WTC11 (cell line): Measurements from ENCODE around the gene ANAPC13.

Source experiments
- CBFB ChIP-seq: sonication (generic); formaldehyde crosslinking; IDR thresholded peaks from 2 replicates; pipeline ENCODE4 v1.8.1; 2022; ENCODE audit warnings: mild to moderate bottlenecking, low read depth, missing genetic modification reagents
- CREM ChIP-seq: sonication (generic); formaldehyde crosslinking; IDR thresholded peaks from 2 replicates; pipeline ENCODE4 v1.8.1; 2022; ENCODE audit warnings: mild to moderate bottlenecking, missing genetic modification reagents, moderate library complexity
- E2F4 ChIP-seq: sonication (generic); formaldehyde crosslinking; IDR thresholded peaks from 2 replicates; pipeline ENCODE4 v1.8.1; 2022; ENCODE audit warnings: low read depth, mild to moderate bottlenecking, moderate library complexity, missing genetic modification reagents, borderline replicate concordance
- FOXJ3 ChIP-seq: sonication (generic); formaldehyde crosslinking; IDR thresholded peaks from 2 replicates; pipeline ENCODE4 v1.9.0; 2021; ENCODE audit warnings: missing genetic modification reagents, mild to moderate bottlenecking, borderline replicate concordance
- GRHL2 ChIP-seq: fragments of 250-450 bp; sonication (Bioruptor Pico); IDR thresholded peaks from 2 replicates; pipeline ENCODE4 v1.8.0; 2022; ENCODE audit warnings: mild to moderate bottlenecking, moderate library complexity; ENCODE audit not compliant: insufficient replicate concordance, severe bottlenecking
- NFYB ChIP-seq: sonication (generic); formaldehyde crosslinking; conservative IDR thresholded peaks from 2 replicates; pipeline ENCODE4 v1.8.0; 2022; ENCODE audit warnings: low read depth, missing genetic modification reagents
- NR3C1 ChIP-seq: sonication (generic); formaldehyde crosslinking; conservative IDR thresholded peaks from 2 replicates; pipeline ENCODE4 v1.8.1; 2023; ENCODE audit warnings: low read depth, mild to moderate bottlenecking, missing genetic modification reagents
- TEAD4 ChIP-seq: sonication (generic); formaldehyde crosslinking; IDR thresholded peaks from 2 replicates; pipeline ENCODE4 v1.8.0; 2022; ENCODE audit warnings: mild to moderate bottlenecking, missing genetic modification reagents
- ZNF121 ChIP-seq: sonication (generic); formaldehyde crosslinking; IDR thresholded peaks from 2 replicates; pipeline ENCODE4 v1.8.0; 2023; ENCODE audit warnings: missing genetic modification reagents
- ZNF263 ChIP-seq: sonication (generic); formaldehyde crosslinking; IDR thresholded peaks from 2 replicates; pipeline ENCODE4 v1.8.1; 2022; ENCODE audit warnings: low read depth, mild to moderate bottlenecking, moderate library complexity, missing genetic modification reagents
- TF ChIP-seq, protein P1 (sequence below): fragments of 200-600 bp; IDR thresholded peaks from 2 replicates; pipeline ENCODE4 v1.8.0; 2022; ENCODE audit warnings: antibody characterized with exemption
- TF ChIP-seq, protein P2 (sequence below): sonication (generic); formaldehyde crosslinking; IDR thresholded peaks from 2 replicates; pipeline ENCODE4 v1.8.1; 2022; ENCODE audit warnings: low read depth, missing genetic modification reagents, borderline replicate concordance
- TF ChIP-seq, protein P3 (sequence below): sonication (generic); formaldehyde crosslinking; conservative IDR thresholded peaks from 2 replicates; pipeline ENCODE4 v1.8.1; 2022; ENCODE audit warnings: mild to moderate bottlenecking, missing genetic modification reagents

- TF ChIP-seq CBFB (CRISPR knock-in tag): no peak
- TF ChIP-seq, protein P1, sequence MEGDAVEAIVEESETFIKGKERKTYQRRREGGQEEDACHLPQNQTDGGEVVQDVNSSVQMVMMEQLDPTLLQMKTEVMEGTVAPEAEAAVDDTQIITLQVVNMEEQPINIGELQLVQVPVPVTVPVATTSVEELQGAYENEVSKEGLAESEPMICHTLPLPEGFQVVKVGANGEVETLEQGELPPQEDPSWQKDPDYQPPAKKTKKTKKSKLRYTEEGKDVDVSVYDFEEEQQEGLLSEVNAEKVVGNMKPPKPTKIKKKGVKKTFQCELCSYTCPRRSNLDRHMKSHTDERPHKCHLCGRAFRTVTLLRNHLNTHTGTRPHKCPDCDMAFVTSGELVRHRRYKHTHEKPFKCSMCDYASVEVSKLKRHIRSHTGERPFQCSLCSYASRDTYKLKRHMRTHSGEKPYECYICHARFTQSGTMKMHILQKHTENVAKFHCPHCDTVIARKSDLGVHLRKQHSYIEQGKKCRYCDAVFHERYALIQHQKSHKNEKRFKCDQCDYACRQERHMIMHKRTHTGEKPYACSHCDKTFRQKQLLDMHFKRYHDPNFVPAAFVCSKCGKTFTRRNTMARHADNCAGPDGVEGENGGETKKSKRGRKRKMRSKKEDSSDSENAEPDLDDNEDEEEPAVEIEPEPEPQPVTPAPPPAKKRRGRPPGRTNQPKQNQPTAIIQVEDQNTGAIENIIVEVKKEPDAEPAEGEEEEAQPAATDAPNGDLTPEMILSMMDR: no peak
- TF ChIP-seq, protein P2, sequence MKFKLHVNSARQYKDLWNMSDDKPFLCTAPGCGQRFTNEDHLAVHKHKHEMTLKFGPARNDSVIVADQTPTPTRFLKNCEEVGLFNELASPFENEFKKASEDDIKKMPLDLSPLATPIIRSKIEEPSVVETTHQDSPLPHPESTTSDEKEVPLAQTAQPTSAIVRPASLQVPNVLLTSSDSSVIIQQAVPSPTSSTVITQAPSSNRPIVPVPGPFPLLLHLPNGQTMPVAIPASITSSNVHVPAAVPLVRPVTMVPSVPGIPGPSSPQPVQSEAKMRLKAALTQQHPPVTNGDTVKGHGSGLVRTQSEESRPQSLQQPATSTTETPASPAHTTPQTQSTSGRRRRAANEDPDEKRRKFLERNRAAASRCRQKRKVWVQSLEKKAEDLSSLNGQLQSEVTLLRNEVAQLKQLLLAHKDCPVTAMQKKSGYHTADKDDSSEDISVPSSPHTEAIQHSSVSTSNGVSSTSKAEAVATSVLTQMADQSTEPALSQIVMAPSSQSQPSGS: no peak
- no peak for TF ChIP-seq NR3C1 (CRISPR knock-in tag)
- no peak for TF ChIP-seq GRHL2
- TF ChIP-seq NFYB (CRISPR knock-in tag): no peak
- no peak for TF ChIP-seq FOXJ3 (CRISPR knock-in tag)
- no peak for TF ChIP-seq TEAD4 (CRISPR knock-in tag)
- TF ChIP-seq, protein P3, sequence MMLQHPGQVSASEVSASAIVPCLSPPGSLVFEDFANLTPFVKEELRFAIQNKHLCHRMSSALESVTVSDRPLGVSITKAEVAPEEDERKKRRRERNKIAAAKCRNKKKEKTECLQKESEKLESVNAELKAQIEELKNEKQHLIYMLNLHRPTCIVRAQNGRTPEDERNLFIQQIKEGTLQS (CRISPR knock-in tag): no peak
- TF ChIP-seq ZNF263: no peak
- no peak for TF ChIP-seq CREM (CRISPR knock-in tag)
- no peak for TF ChIP-seq ZNF121 (CRISPR knock-in tag)
- no peak for TF ChIP-seq E2F4 (CRISPR knock-in tag)
Observed at GRCh38 chr3:134477002-134477401, 8.8 kb downstream of the ANAPC13 start.
